ENCODE measurements around the gene SYNE2.

The SYNE2 gene

DNA sequence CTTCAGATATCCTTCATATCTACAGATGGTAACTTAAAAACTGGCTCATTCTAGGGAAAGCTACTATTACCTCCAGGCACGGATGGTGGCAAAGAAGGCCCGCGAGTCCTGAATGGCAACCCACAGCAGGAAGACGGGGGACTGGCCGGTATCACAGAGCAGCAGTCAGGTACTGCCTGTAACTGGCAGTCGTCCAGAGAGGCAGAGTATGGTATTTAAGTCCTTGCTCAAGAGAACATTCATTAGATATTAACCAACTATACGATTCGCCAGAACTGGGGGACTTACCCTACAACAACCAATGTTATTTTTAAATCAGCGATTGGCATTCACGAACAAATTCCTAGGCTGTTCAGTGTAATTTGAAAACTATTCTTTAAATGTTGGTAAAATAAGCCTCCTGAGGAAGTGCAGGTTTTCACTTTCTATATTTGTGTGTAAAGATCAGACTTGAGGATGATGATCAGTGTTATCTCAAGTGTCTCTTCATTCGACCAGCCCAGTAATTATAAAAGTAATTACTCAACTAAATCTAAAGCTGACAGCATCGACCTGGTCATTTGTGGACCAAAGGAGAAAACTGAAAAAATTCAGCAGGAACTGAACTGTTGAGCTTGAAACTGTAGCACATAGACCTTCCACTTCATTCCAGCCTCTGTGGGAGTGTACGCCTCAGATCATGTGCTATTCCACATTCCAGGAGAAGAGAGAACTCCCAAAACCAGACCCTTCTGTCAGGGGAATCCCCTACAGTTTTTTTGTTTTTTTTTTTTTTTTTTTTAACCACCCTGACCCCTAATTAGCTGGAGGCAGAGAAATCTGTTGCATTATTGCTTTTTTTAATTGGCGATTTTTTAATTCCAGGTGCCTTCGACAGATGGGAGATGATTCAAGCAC is 365.8 kb downstream of the SYNE2 start:
- no peak for DNase-seq (ENCODE audit: low spot score)

DNA sequence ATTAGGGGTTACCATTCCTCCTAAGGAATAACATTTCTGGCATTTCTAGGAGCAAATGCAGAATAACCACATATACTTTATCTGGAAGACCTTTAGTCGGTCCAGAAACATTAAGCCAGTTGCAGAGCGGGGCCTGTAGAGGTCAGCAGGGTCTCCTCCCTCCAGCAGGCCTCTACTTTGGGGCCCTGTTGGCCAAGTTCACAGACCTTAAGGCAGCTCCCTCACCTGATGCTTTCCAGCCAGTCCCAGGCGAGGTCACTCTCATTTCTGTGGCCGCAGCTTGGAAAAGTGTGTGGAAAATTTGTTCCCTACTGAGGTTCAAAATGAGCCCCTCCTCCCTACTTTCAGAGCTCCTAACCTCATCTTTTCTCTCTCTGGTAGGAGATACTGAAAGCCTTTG is 367.3 kb downstream of the SYNE2 start:
- DNase-seq (ENCODE audit: low spot score): no peak

DNA sequence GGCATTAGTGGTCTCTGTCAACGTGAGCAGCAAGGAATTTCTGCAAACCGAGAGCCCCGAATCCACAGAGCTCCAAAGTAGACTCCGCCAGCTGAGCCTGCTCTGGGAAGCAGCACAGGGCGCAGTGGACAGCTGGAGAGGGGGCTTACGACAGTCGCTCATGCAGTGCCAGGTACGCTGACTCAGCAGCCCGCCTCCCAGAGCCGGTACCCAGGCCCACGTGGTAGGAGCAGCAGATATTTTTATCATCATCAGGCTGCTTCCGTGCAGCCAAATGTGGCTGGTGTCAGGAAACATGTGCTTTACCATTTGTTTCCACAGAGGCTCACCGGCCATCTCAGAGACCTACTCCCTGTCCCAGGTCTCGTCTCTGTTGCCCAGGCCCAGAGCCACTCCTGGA is 367.7 kb downstream of the SYNE2 start:
- no peak for DNase-seq (ENCODE audit: low spot score)

DNA sequence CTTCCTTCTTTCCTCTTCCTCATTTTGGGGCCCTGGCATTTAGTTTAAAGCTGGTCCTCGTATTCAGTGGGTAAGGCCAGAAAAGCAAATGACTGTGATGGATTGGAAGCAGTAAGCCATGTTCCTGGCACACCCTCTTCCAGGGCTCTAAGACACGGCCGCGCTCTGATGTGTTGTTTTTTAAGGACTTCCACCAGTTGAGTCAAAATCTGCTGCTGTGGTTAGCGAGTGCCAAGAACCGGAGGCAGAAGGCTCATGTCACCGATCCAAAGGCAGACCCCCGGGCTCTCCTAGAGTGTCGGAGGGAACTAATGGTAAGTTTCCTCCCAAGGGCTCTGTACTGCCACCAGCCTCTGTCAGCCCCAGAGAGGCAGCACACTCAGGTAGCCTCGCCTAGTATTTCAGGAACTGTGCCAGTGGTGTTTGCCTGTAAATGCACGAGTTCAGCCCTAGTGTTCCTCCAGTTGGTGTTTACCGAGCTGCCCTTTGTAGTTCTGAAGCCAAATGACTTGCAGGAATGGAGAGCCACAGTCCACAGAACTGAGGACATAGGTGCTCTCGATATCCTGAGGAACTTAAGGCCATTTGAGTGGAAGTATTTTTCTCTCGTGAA is 368.7 kb downstream of the SYNE2 start:
- no peak for DNase-seq (ENCODE audit: low spot score)

DNA sequence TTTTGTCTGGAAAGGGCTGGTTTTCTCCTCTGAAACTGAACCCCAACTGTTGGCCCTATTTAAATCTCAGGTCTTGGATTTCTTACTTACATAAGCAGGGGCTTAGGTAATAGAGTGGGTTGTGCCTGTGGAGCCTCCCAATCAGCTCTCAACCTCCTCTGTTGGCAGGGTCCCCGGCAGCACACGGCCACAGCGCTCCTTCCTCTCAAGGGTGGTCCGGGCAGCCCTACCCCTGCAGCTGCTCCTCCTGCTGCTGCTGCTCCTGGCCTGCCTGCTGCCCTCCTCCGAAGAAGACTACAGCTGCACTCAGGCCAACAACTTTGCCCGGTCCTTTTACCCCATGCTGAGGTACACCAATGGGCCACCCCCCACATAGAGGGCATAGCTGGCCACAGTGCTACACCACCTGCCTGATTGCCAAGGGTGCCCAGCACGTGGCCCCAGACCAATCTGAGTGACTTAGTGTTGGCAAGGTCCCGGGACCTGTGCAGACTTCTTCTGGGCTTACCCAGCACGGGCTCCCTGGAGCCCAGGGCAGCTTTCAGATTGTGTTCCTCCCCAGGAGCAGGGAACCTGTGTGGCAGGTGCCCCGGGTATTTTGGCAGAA is 372.4 kb downstream of the SYNE2 start:
- no peak for DNase-seq (ENCODE audit: low spot score)

DNA sequence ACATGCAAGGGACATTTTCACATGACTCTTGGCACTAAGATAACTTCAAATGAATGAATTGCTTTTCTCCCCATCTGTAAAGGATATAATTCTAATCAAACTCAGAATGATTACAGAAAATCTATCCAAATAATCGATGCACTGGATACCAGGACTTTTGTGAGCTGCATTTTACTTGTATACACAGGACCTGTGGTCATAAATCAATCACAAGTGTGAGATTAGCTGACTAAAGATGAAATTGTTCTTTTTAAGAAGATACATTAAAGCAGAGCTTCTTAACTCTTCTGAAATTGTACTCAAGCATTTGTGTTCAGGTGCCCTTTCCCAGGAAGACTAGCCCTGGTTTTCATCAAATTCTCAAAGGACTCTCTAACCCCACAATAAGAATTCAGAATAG is 375.1 kb downstream of the SYNE2 start:
- no peak for DNase-seq (ENCODE audit: low spot score)

DNA sequence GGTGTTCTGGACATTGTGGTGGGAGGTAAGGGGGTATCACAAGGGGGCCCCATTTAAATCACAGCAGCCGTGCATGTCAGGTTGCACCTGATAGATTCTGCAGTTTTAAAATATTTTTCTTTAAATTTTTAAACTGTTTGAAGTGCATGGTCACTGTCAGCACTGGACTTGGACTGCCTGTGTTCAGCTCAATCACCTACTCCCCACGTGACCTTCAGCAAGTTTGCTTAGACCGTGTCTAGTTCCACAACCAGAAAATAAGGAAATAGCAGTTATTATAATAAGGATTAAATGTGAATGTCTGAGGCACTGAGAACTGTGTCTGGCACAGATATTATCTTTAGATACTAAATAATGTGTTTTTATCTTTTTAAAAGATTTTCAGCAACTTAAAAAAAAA is 376.7 kb downstream of the SYNE2 start:
- no peak for DNase-seq (ENCODE audit: low spot score)

DNA sequence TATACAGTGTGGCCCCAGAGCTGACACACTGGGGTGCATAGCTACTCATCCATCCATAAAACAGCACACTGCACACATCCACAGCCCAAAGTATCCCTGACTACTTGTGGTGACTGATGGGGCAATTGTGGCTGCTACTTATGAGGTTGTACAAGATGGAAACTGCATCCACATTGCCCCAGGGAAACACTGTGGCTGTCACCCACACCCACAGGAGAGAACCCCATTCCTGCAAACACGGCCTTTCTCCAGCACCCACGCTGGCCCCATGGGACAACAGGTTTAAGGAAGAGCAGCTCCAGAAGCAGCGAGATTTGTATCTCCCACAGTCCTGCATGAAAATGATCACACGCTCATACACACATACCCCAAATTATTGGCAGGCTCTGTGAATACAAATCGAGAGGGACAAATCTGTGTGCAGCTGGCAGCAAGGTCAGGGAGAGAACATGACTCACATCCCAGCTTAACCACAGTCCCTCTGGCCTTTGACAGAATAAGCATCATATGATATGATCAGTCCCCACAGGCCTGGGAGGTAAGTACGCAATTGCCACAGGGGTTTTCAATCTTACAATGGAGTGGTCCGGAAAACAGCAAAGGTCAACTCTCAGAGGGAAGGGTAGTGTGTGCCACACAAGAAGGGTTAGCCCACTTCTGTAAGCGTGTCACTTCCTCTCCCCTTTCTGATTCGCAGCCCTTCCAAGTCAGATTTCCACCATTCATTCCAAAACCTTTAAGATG is 379.5 kb downstream of the SYNE2 start:
- DNase-seq (ENCODE audit: low spot score): peak; percentile 31

DNA sequence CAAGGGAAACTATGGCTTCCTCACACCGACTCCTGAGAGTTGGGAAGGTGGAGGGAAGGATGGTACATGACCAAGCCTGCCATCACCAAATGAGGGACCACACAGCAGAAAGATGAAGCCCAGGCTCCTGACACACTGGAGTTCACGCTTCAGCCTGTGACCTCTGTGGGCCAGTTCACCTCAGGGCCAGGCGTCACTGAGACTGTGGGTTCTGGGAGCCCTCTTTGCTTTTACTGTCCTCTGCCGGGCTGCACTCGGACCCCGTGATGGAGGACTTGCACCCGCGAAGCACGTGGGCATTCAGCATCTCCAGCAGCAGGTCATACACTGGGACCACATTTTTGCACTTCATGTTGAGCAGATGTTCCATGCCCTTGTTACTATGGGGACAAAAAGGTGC is 380.1 kb downstream of the SYNE2 start:
- DNase-seq (ENCODE audit: low spot score): no peak

DNA sequence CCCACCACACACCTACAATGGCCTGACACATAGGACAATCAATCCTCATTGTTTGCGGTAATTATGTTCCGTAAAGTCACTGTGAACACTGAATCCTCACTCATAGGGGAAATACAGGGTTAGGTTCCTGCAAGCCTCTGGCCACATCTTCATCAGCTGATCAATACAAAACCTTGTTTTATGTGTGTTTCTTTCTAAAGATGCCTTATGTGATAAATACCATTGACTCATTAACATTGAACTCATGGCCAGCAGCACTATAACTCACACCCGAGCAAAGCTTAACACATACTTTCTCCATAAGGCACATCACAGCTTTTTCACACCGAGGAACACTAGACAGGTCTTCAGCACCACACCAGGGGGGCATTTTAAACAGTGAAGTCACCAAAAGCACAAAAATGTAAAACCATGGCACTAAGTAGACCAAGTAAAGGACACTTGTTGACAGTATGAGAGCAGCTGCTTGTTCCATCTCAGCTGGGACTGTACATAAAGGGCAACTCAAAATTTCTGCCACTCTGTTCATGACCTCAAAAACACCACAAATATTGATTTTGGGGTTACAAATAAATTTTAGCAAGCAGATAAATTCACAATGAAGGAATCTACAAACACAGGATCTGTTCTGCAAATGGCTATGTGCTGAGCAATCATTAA is 380.9 kb downstream of the SYNE2 start:
- DNase-seq (ENCODE audit: low spot score): no peak

DNA sequence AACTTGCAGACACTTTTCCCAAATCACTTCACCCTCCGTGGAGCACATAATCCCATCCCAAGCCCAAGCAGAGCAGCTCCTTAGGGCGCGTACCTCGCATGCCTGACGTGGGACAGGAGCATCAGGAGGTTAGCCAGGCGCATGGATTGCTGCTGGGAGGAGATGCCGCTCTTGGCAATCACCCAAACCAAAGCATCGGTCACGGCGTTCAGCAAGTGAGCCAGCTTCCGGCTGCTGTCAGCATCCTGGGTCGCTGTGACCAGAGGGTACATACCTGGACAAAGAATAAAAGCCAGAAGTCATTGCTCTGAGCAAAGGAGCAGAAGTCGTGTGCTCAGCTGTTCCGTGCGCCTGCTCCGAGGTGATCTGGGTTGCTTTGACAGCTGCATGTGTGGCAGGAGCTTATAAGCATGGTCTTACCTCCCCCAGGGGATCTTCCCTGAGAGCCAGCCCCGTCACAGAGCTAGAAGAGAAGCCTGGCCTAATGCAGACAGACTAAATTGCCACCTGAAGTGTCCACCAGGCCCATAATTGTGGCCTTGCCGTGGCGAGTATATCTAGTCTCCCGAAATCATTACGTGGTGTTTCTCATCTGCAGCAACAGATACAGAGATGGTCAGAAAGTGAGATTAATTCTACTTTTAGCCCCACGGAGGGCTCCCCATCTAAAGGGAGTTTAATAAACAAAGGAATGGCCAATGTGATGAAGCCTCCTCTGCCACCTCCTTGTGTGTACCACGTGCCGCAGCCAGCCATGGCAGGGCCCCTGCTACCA is 382.3 kb downstream of the SYNE2 start:
- DNase-seq (ENCODE audit: low spot score): no peak

DNA sequence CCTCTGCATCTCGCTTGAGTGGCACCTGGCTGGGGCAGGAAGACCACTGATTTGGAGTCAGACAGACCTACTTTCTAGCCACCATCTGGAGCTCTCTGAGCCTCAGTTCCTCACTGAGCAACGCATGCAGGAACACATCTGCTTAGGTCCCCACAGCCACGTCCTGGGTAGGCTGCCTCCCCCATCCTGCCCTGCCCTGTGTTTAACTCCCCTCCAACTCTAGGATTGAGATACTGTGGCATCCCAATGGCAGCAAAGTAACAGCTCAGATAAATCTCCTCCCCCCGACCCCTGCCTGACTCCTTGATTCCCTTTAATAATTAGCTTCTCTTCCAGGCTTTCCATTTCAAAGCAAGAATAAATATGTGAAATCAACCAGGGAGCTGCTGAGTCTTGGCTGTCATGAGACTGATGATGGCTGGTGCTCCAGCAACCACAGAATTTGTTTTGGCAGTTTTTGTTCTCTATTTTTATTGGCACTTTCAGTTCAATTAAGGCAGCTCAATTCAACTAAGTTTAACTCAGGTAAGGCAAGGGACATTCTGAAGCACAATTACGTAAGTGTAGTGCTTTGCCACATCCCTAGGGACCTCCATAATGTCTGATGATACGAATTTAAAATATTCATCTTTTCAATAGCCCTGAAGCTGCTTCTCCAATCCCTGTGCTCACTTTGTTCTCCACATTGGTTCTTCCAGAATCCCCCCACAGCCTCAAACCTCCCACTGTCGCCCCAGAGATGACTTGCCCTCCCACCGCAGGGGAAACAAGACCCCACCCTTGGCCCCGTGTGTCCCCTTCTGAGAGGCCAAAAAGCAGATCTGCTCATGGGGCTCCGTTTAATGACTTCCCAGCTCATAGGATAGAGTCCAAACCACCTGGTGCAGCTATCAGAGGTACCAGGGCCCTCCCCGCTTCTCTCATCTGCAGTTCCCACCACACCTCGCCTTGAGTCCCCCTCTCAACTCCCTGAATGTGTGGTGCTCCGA is 383.1 kb downstream of the SYNE2 start:
- no peak for DNase-seq (ENCODE audit: low spot score)

DNA sequence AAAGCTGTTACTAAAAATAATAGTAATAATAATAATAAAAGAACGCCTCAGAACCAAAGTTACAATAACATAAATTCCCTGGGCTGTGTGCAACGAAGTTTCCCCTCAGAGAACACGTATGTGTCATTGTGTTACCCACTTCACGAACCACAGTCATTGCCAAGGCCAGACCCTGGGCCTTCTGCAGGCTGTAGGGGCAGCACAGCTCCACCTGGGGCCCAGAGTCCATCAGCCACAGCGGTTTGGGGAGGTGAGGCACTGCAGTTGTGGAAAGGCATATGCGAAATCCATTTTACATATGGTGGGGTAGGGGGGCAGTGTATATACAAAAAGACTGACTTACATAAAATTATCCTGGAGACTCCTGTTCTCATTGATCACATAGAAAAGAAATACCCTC is 385.2 kb downstream of the SYNE2 start:
- DNase-seq (ENCODE audit: low spot score): no peak

DNA sequence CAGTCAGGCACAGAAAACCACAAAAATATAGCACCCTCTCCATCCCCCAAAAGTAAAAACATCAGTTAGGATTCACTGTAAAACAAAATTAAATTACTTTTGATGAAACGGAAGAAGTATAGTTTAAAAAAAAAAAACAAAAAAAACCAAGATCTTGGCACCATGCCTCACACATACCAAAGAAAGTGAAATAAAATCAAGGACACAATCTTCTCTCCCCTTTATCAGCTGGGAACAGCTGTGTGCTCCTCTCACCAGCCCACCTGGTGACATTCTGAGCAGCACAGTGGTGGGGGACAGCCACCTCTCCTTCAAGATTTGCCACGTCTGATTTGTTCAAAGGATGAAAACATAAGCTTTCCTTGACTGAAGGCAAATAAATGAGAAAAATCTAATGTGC is 385.8 kb downstream of the SYNE2 start:
- DNase-seq (ENCODE audit: low spot score): no peak

DNA sequence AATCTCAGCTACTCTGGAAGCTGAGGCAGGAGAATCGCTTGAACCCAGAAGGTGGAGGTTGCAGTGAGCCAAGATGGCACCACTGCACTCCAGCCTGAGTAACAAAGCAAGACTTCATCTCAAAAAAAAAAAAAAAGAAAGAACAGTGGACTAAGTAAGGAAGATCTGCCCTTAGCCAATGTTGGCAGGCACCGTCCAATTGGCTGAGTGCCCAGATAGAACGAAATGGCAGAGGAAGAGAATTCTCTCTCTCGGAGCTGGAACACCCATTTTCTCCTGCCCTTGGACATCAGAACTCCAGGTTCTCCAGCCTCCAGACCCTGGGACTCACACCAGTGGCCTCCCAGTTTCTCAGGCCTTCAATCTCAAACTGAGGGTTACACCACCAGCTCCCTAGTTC is 391.5 kb downstream of the SYNE2 start:
- no peak for DNase-seq (ENCODE audit: low spot score)

DNA sequence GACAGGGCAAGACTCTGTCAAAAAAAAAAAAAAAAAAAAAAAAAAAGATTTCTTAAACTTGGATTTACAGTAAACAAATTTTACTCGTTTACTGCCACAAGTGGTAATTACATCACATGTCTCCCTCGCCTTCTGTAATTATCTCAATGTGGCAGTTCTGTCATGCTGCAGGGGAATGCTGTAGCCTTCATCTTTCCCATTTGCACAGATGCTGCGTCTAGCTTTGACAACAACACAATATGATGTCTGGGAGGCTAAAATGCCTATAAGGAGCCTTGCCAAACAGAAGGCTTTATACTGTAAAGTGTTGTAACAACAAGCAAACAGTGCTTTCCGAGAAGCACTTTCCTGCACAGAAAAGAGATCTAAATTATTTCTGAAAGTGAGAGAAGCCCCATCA is 392.7 kb downstream of the SYNE2 start:
- no peak for DNase-seq (ENCODE audit: low spot score)

DNA sequence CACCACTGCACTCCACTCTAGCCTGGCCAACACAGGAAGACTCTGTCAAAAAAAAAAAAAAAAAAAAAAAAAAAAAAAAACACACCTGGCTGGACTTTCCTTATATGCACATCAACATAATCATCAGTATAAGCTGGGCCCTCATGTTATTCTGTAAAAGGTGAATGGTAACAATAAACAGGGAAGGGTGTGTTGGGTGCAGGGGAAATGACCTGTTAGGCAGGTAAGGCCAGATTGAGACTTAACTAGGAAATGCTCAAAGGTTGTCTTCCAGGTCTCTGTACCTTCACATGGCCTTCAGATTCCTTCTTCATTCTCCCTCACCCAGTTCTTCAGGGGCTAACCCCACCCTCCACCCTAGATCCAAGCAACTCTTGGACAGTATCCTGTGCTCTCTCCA is 393.9 kb downstream of the SYNE2 start:
- no peak for DNase-seq (ENCODE audit: low spot score)

DNA sequence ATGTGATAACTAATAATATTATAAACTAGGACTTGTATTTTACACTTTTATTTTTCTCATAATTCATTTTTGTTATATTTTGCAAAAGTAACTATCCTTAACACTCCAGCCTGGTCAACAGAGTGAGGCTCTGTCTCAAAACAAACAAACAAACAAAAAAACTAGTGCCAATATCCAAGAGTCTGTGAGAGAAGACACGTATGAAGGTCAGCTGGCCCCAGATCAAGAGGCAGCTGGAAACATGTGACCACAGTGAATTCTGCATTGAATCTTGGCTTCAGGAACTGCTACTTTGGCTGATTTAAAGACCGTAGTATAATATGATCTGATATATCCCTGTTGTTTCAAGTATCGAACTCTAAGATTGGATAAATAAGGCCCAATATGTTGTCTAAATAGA is 394.4 kb downstream of the SYNE2 start:
- no peak for DNase-seq (ENCODE audit: low spot score)

DNA sequence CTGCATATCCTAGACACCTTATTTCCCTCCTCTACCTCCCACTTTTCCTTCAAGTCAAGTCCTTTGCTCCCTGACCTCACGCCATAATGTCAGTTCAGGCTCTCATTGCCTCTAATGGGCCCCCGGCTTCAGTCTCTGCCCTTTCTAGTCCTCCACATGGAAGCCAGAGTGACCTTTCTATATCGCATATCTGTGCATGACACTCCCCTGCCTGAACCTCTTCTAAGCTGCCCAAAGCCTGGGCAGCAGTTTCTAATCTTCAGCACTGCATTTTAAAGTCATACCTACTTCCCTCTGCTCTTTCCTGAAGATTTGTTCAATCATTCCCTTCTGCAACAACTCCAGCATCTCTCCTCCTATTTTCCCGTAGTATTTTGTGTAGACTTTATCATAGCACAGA is 395.9 kb downstream of the SYNE2 start:
- DNase-seq (ENCODE audit: low spot score): no peak

DNA sequence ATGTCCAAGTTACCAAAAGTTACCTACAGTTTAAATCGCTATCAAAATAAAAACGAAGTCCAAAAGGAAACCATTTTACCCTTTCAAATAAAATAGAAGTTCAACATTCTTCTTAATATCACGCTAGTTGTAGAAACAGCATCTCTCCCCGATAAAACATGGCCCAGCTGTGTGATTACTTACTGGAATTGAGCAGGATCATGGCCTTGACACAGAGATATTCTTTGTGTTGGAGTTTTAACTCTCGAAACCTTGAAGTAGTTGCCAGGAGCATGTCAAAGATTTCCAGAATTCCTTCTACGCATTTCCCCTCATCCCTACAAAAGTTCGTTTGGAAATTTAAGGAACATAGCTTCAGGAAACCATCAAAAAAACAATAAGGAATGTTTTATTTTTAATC is 396.6 kb downstream of the SYNE2 start:
- DNase-seq (ENCODE audit: low spot score): no peak
